ENCODE results near the gene NEBL.

The NEBL gene

DNA sequence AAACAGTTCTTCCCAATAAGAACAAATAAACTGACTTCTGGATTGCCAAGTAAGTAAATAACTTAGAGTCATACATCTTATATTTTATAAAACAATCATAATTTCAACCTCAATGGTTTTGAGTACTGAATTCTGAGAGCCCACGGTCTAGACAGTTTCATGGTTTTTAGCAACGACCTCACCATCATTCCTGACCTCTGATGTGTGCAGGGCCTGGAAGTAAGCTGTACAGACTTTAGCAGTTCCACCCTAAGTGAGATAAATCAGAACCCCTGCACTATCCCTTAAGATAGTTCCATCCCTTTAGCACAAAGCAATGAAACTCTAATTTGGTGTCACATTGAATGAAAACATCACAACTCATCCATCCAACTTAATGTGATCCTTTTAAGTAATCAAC lies 86.0 kb downstream of the NEBL start:
- no peaks in the 10 kb centered on the region for H3K27me3 ChIP-seq
- H3K9me3 ChIP-seq = no peaks in the 10 kb centered on the region
- H3K36me3 ChIP-seq = no peaks in the 10 kb centered on the region
- H3K27ac ChIP-seq = no peak overlapping the region
- TF ChIP-seq Cebpa-rat (IDR thresholded peaks at IDR 0.05) = no peak
- no peaks in the 10 kb centered on the region for H4K20me1 ChIP-seq
- no peak overlapping the region for H3K4me2 ChIP-seq
- H3K4me3 ChIP-seq = no peak overlapping the region
- H3K9ac ChIP-seq = no peak overlapping the region
- H3K4me1 ChIP-seq = no peaks in the 10 kb centered on the region

DNA sequence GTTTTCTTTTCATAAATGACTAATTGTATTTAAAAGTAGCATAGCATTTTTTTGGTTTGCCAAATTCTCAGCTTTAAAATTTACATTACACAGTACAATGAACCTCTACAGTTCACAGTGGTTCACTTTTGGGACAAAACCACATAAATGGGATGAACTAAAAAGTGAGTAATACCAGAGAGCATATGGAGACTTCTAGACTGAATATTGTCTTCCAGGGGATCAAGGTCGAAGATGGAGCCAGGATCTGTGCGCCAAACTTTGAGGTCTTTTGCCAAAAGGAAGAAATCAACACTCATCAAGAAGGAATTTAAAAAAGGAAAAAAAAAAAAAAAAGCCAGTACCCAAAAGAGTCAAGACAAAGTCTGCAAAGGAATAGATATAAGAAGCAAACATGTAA lies 87.5 kb downstream of the NEBL start:
- no peaks in the 10 kb centered on the region for H3K27me3 ChIP-seq
- H3K36me3 ChIP-seq = no peaks in the 10 kb centered on the region
- no peak overlapping the region for H3K4me2 ChIP-seq
- no peak for TF ChIP-seq Cebpa-rat (IDR thresholded peaks at IDR 0.05)
- no peak overlapping the region for H3K27ac ChIP-seq
- no peak overlapping the region for H3K4me3 ChIP-seq
- H3K4me1 ChIP-seq = no peaks in the 10 kb centered on the region
- no peaks in the 10 kb centered on the region for H4K20me1 ChIP-seq
- no peak overlapping the region for H3K9ac ChIP-seq
- H3K9me3 ChIP-seq = no peaks in the 10 kb centered on the region

DNA sequence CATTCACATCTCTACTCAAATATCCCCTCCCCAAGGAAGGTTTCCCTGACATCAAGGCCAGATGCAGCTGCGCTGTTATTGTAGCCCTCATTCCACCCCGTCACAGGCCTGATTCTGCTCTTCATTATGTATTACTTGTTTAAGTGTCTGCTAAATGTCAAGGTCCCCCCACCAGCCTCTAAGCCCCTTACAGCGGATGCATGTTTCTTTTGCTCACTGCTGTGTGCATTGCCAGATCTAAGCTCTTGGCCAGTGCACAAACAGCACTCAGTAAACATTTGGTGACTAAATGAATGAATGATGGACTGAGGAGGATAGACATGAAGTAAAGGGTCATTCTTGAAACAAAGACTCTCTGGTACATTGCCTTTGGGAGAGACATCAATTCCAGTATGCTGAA lies 90.6 kb downstream of the NEBL start:
- Histone ChIP-seq H3K9me3 (no peaks in the 10 kb centered on the region), H4K20me1 (no peaks in the 10 kb centered on the region), H3K27ac (no peak overlapping the region), H3K4me2 (no peak overlapping the region), H3K4me1 (no peaks in the 10 kb centered on the region), H3K9ac (no peak overlapping the region), H3K27me3 (no peaks in the 10 kb centered on the region), H3K36me3 (no peaks in the 10 kb centered on the region), H3K4me3 (no peak overlapping the region)
- no peak for TF ChIP-seq Cebpa-rat (IDR thresholded peaks at IDR 0.05)

DNA sequence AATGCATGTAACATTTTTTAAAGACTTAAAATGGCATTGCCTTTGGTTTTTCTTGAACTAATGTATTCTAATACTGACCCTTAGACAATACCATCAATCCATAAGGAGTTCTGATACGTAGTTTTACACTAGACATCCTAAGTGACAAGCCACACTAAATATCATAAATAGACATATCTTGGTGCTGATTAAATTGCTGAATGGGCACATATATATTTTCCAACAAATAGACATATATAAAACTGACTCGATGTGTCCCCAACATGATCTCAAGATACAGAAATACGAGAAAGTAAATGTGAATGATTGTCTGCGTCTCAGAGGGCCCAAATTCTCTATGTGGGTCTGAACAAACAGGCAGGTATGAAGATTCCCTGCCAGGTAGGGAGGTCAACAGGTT lies 99.8 kb downstream of the NEBL start:
- Histone ChIP-seq H4K20me1 (no peaks in the 10 kb centered on the region), H3K36me3 (no peaks in the 10 kb centered on the region), H3K9me3 (no peaks in the 10 kb centered on the region), H3K27ac (no peak overlapping the region), H3K27me3 (no peaks in the 10 kb centered on the region), H3K9ac (no peak overlapping the region), H3K4me1 (no peaks in the 10 kb centered on the region), H3K4me3 (no peak overlapping the region), H3K4me2 (no peak overlapping the region)
- TF ChIP-seq Cebpa-rat (IDR thresholded peaks at IDR 0.05) = no peak

DNA sequence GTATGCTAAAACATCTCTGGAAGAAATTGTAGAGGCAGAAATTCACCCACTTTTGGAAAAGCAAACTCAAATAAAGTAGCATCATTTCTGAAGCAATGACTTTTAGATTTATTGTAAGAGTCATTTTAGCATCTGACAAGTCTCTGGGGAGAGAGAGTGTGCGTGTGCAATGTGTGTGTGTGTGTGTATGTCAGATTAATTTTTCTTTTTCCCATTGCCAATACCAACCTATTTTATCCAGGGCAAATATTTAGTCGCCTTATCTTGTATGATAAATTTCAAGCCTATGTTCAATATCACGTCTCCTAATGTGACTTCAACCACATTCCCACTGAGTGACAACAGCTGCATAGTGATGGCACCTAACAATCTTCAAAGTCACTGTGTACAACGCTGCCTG lies 101.7 kb downstream of the NEBL start:
- H3K27ac ChIP-seq = no peak overlapping the region
- no peak overlapping the region for H3K4me3 ChIP-seq
- no peaks in the 10 kb centered on the region for H3K4me1 ChIP-seq
- TF ChIP-seq Cebpa-rat (IDR thresholded peaks at IDR 0.05) = no peak
- no peaks in the 10 kb centered on the region for H3K36me3 ChIP-seq
- no peaks in the 10 kb centered on the region for H3K9me3 ChIP-seq
- no peaks in the 10 kb centered on the region for H4K20me1 ChIP-seq
- H3K4me2 ChIP-seq = no peak overlapping the region
- no peaks in the 10 kb centered on the region for H3K27me3 ChIP-seq
- H3K9ac ChIP-seq = no peak overlapping the region

DNA sequence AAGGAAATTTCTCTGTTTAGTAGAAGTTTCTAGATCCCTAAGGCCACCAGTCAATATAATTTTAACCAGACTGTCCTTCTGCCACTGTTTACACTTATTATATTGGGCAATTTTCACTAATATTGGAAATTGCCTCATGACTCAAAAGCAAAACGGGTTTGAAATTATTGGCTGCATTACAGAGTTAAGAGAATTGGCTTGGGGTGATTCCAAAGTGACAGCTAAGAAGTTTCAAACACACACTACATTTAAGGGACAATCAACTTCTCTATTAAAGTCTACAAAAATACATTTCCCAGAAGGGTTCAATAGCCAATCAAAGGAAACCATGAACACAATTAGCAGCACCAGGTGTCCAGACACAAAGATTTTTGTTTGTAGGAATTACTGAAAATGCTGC lies 111.9 kb downstream of the NEBL start:
- Histone ChIP-seq H3K36me3 (no peaks in the 10 kb centered on the region), H4K20me1 (no peaks in the 10 kb centered on the region), H3K9me3 (no peaks in the 10 kb centered on the region), H3K9ac (no peak overlapping the region), H3K4me1 (no peaks in the 10 kb centered on the region), H3K4me2 (no peak overlapping the region), H3K27me3 (no peaks in the 10 kb centered on the region), H3K4me3 (no peak overlapping the region), H3K27ac (no peak overlapping the region)
- TF ChIP-seq Cebpa-rat (IDR thresholded peaks at IDR 0.05) = no peak

DNA sequence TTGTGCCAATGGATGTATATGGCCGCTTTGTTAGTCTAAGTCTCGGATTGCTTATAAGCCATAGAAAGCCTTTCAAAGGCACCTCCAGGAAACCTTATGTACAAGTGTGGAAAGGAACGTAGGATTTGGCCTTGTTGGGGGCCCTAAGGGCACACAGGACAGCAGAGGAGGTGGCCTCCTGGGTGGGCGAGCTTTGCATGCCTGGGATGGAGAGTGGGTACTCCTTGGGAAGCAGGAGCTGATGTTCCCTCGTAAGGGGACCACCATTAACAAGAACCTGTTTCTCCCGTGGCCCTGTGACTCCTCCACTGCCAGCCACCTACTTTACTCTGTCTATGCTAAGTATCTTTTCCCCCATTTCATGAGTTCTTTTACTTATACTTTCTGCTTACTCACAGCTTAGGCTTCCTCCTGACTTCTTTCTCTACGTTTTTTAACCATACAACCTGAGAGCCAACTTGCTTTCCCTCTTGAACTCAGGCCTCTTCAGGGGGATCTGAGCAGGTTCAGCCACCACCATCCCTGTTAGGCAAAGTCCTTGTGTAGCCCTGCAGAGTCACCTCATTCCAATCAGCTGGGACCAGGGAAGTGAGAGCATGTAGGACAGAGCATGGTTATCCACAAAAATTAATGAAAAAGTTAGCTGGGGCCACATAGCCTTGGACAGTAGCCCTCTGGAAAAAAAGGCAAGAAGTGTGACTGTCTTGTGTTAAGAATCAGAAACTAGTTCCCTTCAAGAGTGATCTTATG lies 118.9 kb downstream of the NEBL start:
- Histone ChIP-seq H3K27me3 (no peaks in the 10 kb centered on the region), H3K9ac (no peak overlapping the region), H3K9me3 (no peaks in the 10 kb centered on the region), H3K4me2 (no peak overlapping the region), H3K36me3 (no peaks in the 10 kb centered on the region), H4K20me1 (no peaks in the 10 kb centered on the region), H3K4me1 (peaks cover 7% of the 10 kb centered on the region; the same call in 1 of the 2 replicates), H3K27ac (no peak overlapping the region), H3K4me3 (no peak overlapping the region)
- TF ChIP-seq Cebpa-rat (IDR thresholded peaks at IDR 0.05) = no peak

DNA sequence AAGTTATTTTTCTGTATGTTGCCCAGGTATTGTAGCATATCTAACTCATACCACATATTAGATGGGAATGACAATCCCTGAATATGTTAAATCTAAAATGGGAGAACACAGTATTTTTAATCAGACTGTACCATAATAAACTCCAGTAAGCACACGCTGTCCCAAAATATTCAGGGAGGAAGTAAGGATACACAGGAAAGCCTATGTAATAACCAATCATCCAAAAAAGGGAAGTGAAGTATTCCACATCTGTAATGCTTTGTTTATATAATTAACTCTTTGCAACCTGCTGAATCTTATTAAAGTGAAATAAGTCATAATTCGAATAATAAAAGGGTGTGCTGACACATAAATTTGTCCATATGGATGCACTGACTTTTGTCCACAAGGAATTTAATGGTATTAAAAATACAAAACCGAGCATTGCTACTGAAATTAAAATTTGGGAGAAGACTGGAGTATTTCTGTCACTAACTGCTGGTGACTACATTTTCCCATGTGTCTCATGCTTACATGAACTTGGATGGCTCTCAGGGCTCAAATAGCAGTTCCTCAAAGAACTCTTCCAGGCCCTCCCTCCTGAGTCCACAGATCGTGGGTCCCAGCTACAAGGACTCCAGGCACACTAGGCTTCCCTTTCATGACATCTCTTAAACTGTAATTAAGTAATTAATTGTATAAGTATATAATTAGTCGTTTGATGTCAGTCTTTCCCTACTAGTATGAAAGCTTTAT lies 120.6 kb downstream of the NEBL start:
- Histone ChIP-seq H3K27me3 (no peaks in the 10 kb centered on the region), H3K9me3 (no peaks in the 10 kb centered on the region), H3K27ac (no peak overlapping the region), H3K9ac (no peak overlapping the region), H3K4me1 (peaks cover 7% of the 10 kb centered on the region; the same call in 1 of the 2 replicates), H3K36me3 (no peaks in the 10 kb centered on the region), H3K4me2 (peak overlapping the region; percentile 9; the same call in 1 of the 2 replicates), H3K4me3 (no peak overlapping the region), H4K20me1 (no peaks in the 10 kb centered on the region)
- no peak for TF ChIP-seq Cebpa-rat (IDR thresholded peaks at IDR 0.05)

DNA sequence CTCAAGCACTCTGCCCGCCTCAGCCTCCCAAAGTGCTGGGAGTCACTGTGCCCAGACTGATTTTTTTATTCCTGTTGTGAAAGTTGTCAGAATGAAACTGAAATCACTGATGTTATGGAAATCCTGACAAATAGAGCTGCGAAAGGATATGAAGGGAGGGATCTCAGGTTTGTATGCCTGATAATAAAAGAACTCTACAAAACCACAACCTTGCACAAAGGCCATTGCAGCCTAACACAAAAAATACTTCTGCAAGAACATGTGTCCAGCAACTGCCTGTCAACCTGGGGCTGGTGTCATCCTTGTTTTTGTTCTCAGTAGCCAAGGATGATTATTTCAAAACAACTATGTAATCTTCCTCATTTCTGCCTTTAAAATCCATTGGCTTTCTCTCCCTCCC lies 126.1 kb downstream of the NEBL start:
- Histone ChIP-seq H3K36me3 (no peaks in the 10 kb centered on the region), H3K4me3 (no peak overlapping the region), H3K4me1 (peaks cover under 1% of the 10 kb centered on the region; the same call in 1 of the 2 replicates), H4K20me1 (no peaks in the 10 kb centered on the region), H3K27ac (no peak overlapping the region), H3K4me2 (no peak overlapping the region), H3K9me3 (no peaks in the 10 kb centered on the region), H3K9ac (no peak overlapping the region), H3K27me3 (no peaks in the 10 kb centered on the region)
- no peak for TF ChIP-seq Cebpa-rat (IDR thresholded peaks at IDR 0.05)

DNA sequence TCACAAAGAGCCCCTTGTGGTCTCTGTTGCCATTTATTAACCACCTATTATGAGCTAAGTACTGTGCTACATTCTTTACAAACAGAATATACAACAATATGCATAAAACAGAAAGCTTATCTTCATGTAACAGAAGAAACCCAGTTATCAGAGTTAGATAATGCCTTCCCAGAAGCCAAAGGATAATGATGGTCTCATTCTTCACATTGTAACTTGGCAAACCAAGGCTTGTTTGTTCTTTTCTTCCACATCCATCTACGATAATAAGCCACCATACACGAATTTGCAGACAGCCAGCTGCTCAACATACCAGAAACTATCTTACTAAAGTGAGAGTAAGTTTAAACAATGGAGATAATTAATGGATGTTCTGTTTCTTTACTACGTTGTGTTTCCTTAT lies 127.6 kb downstream of the NEBL start:
- no peak overlapping the region for H3K27ac ChIP-seq
- no peak overlapping the region for H3K9ac ChIP-seq
- no peak overlapping the region for H3K4me2 ChIP-seq
- no peaks in the 10 kb centered on the region for H3K27me3 ChIP-seq
- no peaks in the 10 kb centered on the region for H3K36me3 ChIP-seq
- no peaks in the 10 kb centered on the region for H3K9me3 ChIP-seq
- H4K20me1 ChIP-seq = no peaks in the 10 kb centered on the region
- H3K4me1 ChIP-seq = no peaks in the 10 kb centered on the region
- TF ChIP-seq Cebpa-rat (IDR thresholded peaks at IDR 0.05) = no peak
- no peak overlapping the region for H3K4me3 ChIP-seq
